ENCODE results near the gene NLN.
"Not testable (repeated sequence)": the region's sequence is repeated elsewhere in the genome, so short reads cannot be mapped to it uniquely, and the experiment has no call there.

Gene NLN

GRCh38 chr5:65721720-65722574 lies at the start of gene NLN, which contains the start of gene SGTB:
Gene NLN (plus strand): TSS chr5:65722205. CDS start chr5:65722374, 169 bp downstream.
Gene SGTB (minus strand): TSS chr5:65722109. CDS start chr5:65720807, 1,302 bp downstream.
- Histone ChIP-seq H3K4me2 (ENCODE audit: insufficient read depth, low read length) (peak within 1 kb of the TSS; percentile 97), H3K9me3 (ENCODE audit: insufficient read depth, low read length, severe bottlenecking) (no peaks in the 10 kb centered on the region), H3K9ac (ENCODE audit: low read depth, low read length) (peak within 1 kb of the TSS; percentile 92), H4K20me1 (ENCODE audit: insufficient read depth, low read length) (no peaks in the 10 kb centered on the region), H3K27ac (ENCODE audit: low read length) (peak within 1 kb of the TSS; percentile 77), H3K4me3 (ENCODE audit: low read depth in 1 of 2, low read length in 2 of 2) (peak within 1 kb of the TSS; percentile 55 to 93), H2AFZ (ENCODE audit: low read depth, low read length) (peak within 1 kb of the TSS; percentile 79), H3K4me1 (ENCODE audit: insufficient read depth, low read length) (peaks cover 43% of the 10 kb centered on the region), H3K27me3 (ENCODE audit: insufficient read depth, low read length, poor library complexity) (no peaks in the 10 kb centered on the region), H3K79me2 (ENCODE audit: insufficient read depth, low read length) (peaks cover 25% of the 10 kb centered on the region), H3K36me3 (ENCODE audit: insufficient read depth, low read length) (peaks cover 2% of the 10 kb centered on the region)
- ATAC-seq (ENCODE audit: insufficient read depth, low read depth): peak; percentile 97
- TF ChIP-seq CTCF (IDR thresholded peaks at IDR 0.05; ENCODE audit: borderline replicate concordance, extremely low read depth, low read length, poor library complexity, severe bottlenecking): peak; percentile 22
- TF ChIP-seq EZH2 (IDR thresholded peaks at IDR 0.05; ENCODE audit: borderline replicate concordance, low read depth, low read length, severe bottlenecking): no peak
- peak; percentile 85 for DNase-seq

DNA sequence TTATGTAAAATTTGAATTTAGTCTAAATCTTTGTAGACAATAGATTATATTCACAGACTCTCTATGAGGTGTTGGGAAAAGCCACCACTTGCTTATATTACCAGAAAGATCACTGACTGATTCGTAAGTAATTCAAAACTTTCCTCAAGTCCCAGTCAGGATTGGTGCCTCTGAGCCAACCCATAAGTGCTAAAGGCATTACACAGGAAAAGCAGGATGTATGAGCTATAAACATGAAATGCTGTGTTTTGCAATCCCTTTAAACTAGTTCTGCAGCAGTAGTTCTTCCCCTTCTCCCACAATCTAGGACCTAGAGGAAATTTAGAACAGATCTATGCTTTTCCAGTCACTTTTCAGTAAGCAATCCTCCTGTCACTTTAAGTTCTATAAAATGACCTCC lies 49.2 kb upstream of the NLN start:
- TF ChIP-seq EZH2 (IDR thresholded peaks at IDR 0.05; ENCODE audit: borderline replicate concordance, low read depth, low read length, severe bottlenecking) (no peak), CTCF (IDR thresholded peaks at IDR 0.05; ENCODE audit: borderline replicate concordance, extremely low read depth, low read length, poor library complexity, severe bottlenecking) (no peak)
- peaks cover 8% of the 10 kb centered on the region; the same call in 1 of the 2 replicates for H3K36me3 ChIP-seq (ENCODE audit: insufficient read depth, low read length)
- DNase-seq (no peak), ATAC-seq (ENCODE audit: insufficient read depth, low read depth) (no peak)
- no peak overlapping the region for H3K27ac ChIP-seq (ENCODE audit: low read length)
- H4K20me1 ChIP-seq (ENCODE audit: insufficient read depth, low read length): no peaks in the 10 kb centered on the region
- no peak overlapping the region for H2AFZ ChIP-seq (ENCODE audit: low read depth, low read length)
- H3K4me2 ChIP-seq (ENCODE audit: insufficient read depth, low read length): no peak overlapping the region
- H3K9ac ChIP-seq (ENCODE audit: low read depth, low read length): no peak overlapping the region
- no peaks in the 10 kb centered on the region for H3K9me3 ChIP-seq (ENCODE audit: insufficient read depth, low read length, severe bottlenecking)
- no peaks in the 10 kb centered on the region for H3K4me1 ChIP-seq (ENCODE audit: insufficient read depth, low read length)
- H3K4me3 ChIP-seq (ENCODE audit: low read depth in 1 of 2, low read length in 2 of 2): no peak overlapping the region
- no peaks in the 10 kb centered on the region for H3K79me2 ChIP-seq (ENCODE audit: insufficient read depth, low read length)
- no peaks in the 10 kb centered on the region for H3K27me3 ChIP-seq (ENCODE audit: insufficient read depth, low read length, poor library complexity)

GRCh38 chr5:65674749-65675148 lies 47.3 kb upstream of the NLN start:
- Histone ChIP-seq H3K4me1 (ENCODE audit: insufficient read depth, low read length) (no peaks in the 10 kb centered on the region), H3K27me3 (ENCODE audit: insufficient read depth, low read length, poor library complexity) (no peaks in the 10 kb centered on the region), H4K20me1 (ENCODE audit: insufficient read depth, low read length) (no peaks in the 10 kb centered on the region), H2AFZ (ENCODE audit: low read depth, low read length) (no peak overlapping the region), H3K27ac (ENCODE audit: low read length) (no peak overlapping the region), H3K9me3 (ENCODE audit: insufficient read depth, low read length, severe bottlenecking) (no peaks in the 10 kb centered on the region), H3K36me3 (ENCODE audit: insufficient read depth, low read length) (peaks cover 10% of the 10 kb centered on the region; the same call in 1 of the 2 replicates), H3K79me2 (ENCODE audit: insufficient read depth, low read length) (no peaks in the 10 kb centered on the region), H3K9ac (ENCODE audit: low read depth, low read length) (no peak overlapping the region), H3K4me2 (ENCODE audit: insufficient read depth, low read length) (no peak overlapping the region), H3K4me3 (ENCODE audit: low read depth in 1 of 2, low read length in 2 of 2) (no peak overlapping the region)
- no peak for TF ChIP-seq EZH2 (IDR thresholded peaks at IDR 0.05; ENCODE audit: borderline replicate concordance, low read depth, low read length, severe bottlenecking)
- TF ChIP-seq CTCF (IDR thresholded peaks at IDR 0.05; ENCODE audit: borderline replicate concordance, extremely low read depth, low read length, poor library complexity, severe bottlenecking): no peak
- no peak for ATAC-seq (ENCODE audit: insufficient read depth, low read depth)
- no peak for DNase-seq

- H3K27ac ChIP-seq (ENCODE audit: low read length); H3K9me3 ChIP-seq (ENCODE audit: insufficient read depth, low read length, severe bottlenecking); H2AFZ ChIP-seq (ENCODE audit: low read depth, low read length); ATAC-seq (ENCODE audit: insufficient read depth, low read depth); DNase-seq; H3K9ac ChIP-seq (ENCODE audit: low read depth, low read length); H3K79me2 ChIP-seq (ENCODE audit: insufficient read depth, low read length); H3K4me3 ChIP-seq (ENCODE audit: low read depth in 1 of 2, low read length in 2 of 2); H4K20me1 ChIP-seq (ENCODE audit: insufficient read depth, low read length); H3K27me3 ChIP-seq (ENCODE audit: insufficient read depth, low read length, poor library complexity); H3K4me2 ChIP-seq (ENCODE audit: insufficient read depth, low read length); H3K4me1 ChIP-seq (ENCODE audit: insufficient read depth, low read length): not testable (repeated sequence)
- peaks cover 12% of the 10 kb centered on the region; the same call in 1 of the 2 replicates for H3K36me3 ChIP-seq (ENCODE audit: insufficient read depth, low read length)
Measured at GRCh38 chr5:65676056-65676455, 45.9 kb upstream of the NLN start.

Data from DND-41 (cell line).